Midbrain (tissue), 1 donor: ENCODE data around the gene ASCC2.

ENCODE experiments used
- DNase-seq: peaks from one replicate; lab custom pipeline; 2025; lab: John Stamatoyannopoulos, UW

ASCC2 gene

GRCh38 chr22:29786031-29786430, 52.0 kb downstream of the ASCC2 start:
- no peak for DNase-seq

GRCh38 chr22:29784451-29785361, 53.4 kb downstream of the ASCC2 start:
- peak; percentile 60 for DNase-seq

- DNase-seq: peak; percentile 19
Measured at GRCh38 chr22:29782061-29782845, 55.8 kb downstream of the ASCC2 start.

GRCh38 chr22:29780748-29781676, 57.1 kb downstream of the ASCC2 start:
- DNase-seq: peak; percentile 27

GRCh38 chr22:29780220-29780619, 57.9 kb downstream of the ASCC2 start:
- no peak for DNase-seq

- DNase-seq: no peak
Measured at GRCh38 chr22:29773233-29773632, 64.8 kb downstream of the ASCC2 start.

GRCh38 chr22:29772170-29772641, 65.9 kb downstream of the ASCC2 start:
- peak; percentile 15 for DNase-seq

GRCh38 chr22:29769723-29770321, 68.3 kb downstream of the ASCC2 start:
- DNase-seq: no peak

- no peak for DNase-seq
Measured at GRCh38 chr22:29768052-29768693, 69.9 kb downstream of the ASCC2 start.

GRCh38 chr22:29767171-29768051, 70.7 kb downstream of the ASCC2 start, which contains the start of gene UQCR10:
UQCR10 (plus strand) TSS chr22:29767369; CDS start chr22:29767399, 30 bp downstream.
- peak; percentile 95 for DNase-seq

GRCh38 chr22:29766632-29767170, 71.4 kb downstream of the ASCC2 start, which contains the start of gene ZMAT5:
ZMAT5 (minus strand) TSS chr22:29767007; CDS start chr22:29748544, 18,463 bp downstream.
- DNase-seq: peak; percentile 95

GRCh38 chr22:29765905-29766631, 72.0 kb downstream of the ASCC2 start:
- no peak for DNase-seq

GRCh38 chr22:29762263-29762662, 75.8 kb downstream of the ASCC2 start:
- no peak for DNase-seq

- no peak for DNase-seq
Measured at GRCh38 chr22:29758959-29759358, 79.1 kb downstream of the ASCC2 start.

- DNase-seq: no peak
Measured at GRCh38 chr22:29758068-29758622, 79.9 kb downstream of the ASCC2 start.

- DNase-seq: no peak
Measured at GRCh38 chr22:29757096-29757495, 81.0 kb downstream of the ASCC2 start.

GRCh38 chr22:29756341-29756740, 81.7 kb downstream of the ASCC2 start:
- DNase-seq: no peak

GRCh38 chr22:29755889-29756288, 82.2 kb downstream of the ASCC2 start:
- DNase-seq: no peak
